H1 (cell line): ENCODE data around the gene ZXDC. TPM values are rescaled to one million over a fixed set of nuclear protein-coding genes. Genes with fewer than 3 reads are reported as not detected.

Source experiments
- BACH1 ChIP-seq: IDR thresholded peaks from 2 replicates; pipeline ENCODE4 v1.6.1; 2012; ENCODE audit warnings: low read length, improper control_type of control experiment
- CHD1 ChIP-seq: IDR thresholded peaks from 2 replicates; pipeline ENCODE4 v1.6.1; 2012; ENCODE audit warnings: low read depth, low read length, improper control_type of control experiment
- CTBP2 ChIP-seq: IDR thresholded peaks from 2 replicates; pipeline ENCODE4 v1.7.0; 2011; ENCODE audit warnings: borderline replicate concordance, mild to moderate bottlenecking, moderate library complexity, mixed read lengths, low read length; ENCODE audit not compliant: insufficient read depth, insufficient read length
- polyA plus RNA-seq, 7 experiments: library from polyadenylated mRNA; depleted of rRNA in 3 of 7; stranded (reverse) in 5 of 7; unstranded in 2 of 7; fragments of >200 nt in 5 of 7; fragments of 200-250 nt in 2 of 7; gene quantifications; 1 replicate in 5 of 7; 2 replicates in 1 of 7; 4 replicates in 1 of 7; pipeline versions ENCODE4 v1.2.1 to v1.2.3, GENCODE V29; 2011 to 2013; ENCODE audit warnings: missing spikeins in 2 of 7, mixed read lengths in 2 of 7
- total RNA-seq: library from RNA; stranded (reverse); fragmentation: NEBNext Ultra II Directional; extraction: Animal tissue kit (Norgen Biotek cat#: 25700); gene quantifications from 2 replicates; pipeline ENCODE4 v1.2.1, GENCODE V29; 2021

The ZXDC gene
- total and polyA plus RNA-seq, 2 of the 8 experiments (the other 6 are each of a cell fraction or from before 2014, with no cell fraction given): 12.7 to 24.3 TPM

DNA sequence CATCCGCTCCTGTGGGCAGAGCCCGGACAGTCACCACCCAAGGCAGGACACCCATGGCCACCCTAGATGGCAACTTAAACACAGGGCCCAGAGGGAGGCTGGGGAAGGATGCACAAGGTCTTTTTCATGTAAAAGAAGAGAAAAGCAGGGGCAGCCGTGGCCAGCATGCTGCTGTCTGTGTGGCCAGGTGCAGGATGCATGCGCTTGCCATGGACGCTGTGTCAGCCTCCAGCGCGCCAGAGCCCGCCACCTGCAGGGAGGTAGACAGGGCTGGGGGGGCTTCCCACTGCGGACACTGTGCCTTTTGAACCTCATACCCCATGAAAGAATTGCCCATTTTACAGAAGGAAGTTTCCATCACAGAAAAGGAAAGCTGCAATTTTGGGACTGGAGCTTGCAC lies 23.7 kb upstream of the ZXDC start (continued):
- TF ChIP-seq BACH1 (no peak), CHD1 (no peak), CTBP2 (no peak)
